HG02763 (cell line): ENCODE data around the gene RSBN1L.
A peak's percentile ranks its signal among the peaks of the same experiment; 100 is the strongest.

Experiments
- ATAC-seq: cut with Tn5 transposase; IDR thresholded peaks from one replicate; pipeline ENCODE4 v1.9.1; 2021; ENCODE audit warnings: mild to moderate bottlenecking, moderate library complexity; ENCODE audit not compliant: unreplicated experiment

RSBN1L gene

GRCh38 chr7:77799078-77799964 lies 103.1 kb downstream of the RSBN1L start:
- ATAC-seq = no peak

GRCh38 chr7:77800158-77800557 lies 103.9 kb downstream of the RSBN1L start:
- peak; percentile 11 for ATAC-seq

GRCh38 chr7:77800730-77801129 lies 104.5 kb downstream of the RSBN1L start:
- ATAC-seq = no peak

- ATAC-seq = no peak
Observed at GRCh38 chr7:77802557-77803405, 106.5 kb downstream of the RSBN1L start.

- no peak for ATAC-seq
Observed at GRCh38 chr7:77806425-77806824, 110.2 kb downstream of the RSBN1L start.

GRCh38 chr7:77808517-77808916 lies 112.3 kb downstream of the RSBN1L start:
- no peak for ATAC-seq

GRCh38 chr7:77811516-77812289 lies 115.4 kb downstream of the RSBN1L start:
- no peak for ATAC-seq

- ATAC-seq = no peak
Observed at GRCh38 chr7:77812290-77812685, 116.0 kb downstream of the RSBN1L start.

- no peak for ATAC-seq
Observed at GRCh38 chr7:77813180-77813579, 116.9 kb downstream of the RSBN1L start.

GRCh38 chr7:77819021-77819420 lies 122.8 kb downstream of the RSBN1L start:
- ATAC-seq = no peak

- ATAC-seq = no peak
Observed at GRCh38 chr7:77820967-77821366, 124.7 kb downstream of the RSBN1L start.

- no peak for ATAC-seq
Observed at GRCh38 chr7:77822269-77822668, 126.0 kb downstream of the RSBN1L start.

- no peak for ATAC-seq
Observed at GRCh38 chr7:77823787-77824186, 127.5 kb downstream of the RSBN1L start.

GRCh38 chr7:77824636-77825035 lies 128.4 kb downstream of the RSBN1L start:
- no peak for ATAC-seq

- ATAC-seq = no peak
Observed at GRCh38 chr7:77825131-77825530, 128.9 kb downstream of the RSBN1L start.

- ATAC-seq = no peak
Observed at GRCh38 chr7:77826300-77826699, 130.0 kb downstream of the RSBN1L start.

GRCh38 chr7:77827999-77828398 lies 131.7 kb downstream of the RSBN1L start:
- no peak for ATAC-seq

GRCh38 chr7:77830649-77831355 lies 134.5 kb downstream of the RSBN1L start:
- ATAC-seq = no peak

GRCh38 chr7:77831481-77831880 lies 135.2 kb downstream of the RSBN1L start:
- no peak for ATAC-seq

GRCh38 chr7:77831953-77832352 lies 135.7 kb downstream of the RSBN1L start:
- no peak for ATAC-seq
